ENCODE data around the gene MAML3.

The MAML3 gene

DNA sequence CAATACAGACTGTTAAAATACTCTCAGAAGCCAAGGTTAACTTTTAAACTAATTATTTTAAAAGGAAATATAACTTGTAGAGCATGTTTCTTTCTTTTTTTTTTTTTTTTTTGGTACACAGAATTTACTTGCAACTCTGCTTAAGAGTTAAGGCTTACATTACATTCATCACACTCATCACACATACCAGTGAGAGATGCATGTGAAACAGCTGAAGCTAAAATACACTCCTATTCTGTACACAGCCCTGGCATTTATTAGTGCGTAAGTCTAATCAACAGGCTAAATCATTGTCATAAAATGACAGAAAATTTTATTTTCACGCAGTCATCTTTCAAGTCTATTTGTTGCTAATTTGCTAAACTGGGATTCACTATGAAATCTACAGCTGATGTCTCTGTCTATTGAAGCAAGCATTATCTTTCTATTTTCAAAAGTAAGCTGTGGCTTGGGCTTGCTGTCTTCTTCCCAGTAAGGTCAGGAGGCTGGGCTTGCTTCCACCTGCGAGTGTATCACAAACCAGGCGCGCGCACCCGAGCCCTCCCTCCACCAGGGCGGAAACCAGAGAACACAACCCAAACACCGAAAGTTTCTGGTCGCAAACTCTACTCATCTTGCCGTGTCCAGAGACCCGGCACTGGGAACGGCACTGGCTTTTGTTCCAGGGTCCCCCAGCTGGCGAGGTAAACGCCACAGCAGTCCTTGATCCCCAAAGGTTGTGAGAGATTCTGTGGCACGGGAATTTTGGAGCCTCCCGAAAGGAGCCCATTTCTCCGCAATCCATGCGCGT lies 3.9 kb downstream of the MAML3 start:
- H3K9me3 ChIP-seq (ENCODE audit: control insufficient read depth in 2 of 2, low read length in 2 of 2) = no peaks in the 10 kb centered on the region
- no peaks in the 10 kb centered on the region for H3K36me3 ChIP-seq (ENCODE audit: control insufficient read depth in 2 of 2, insufficient read depth in 2 of 2, low read length in 2 of 2)
- H3K4me1 ChIP-seq (ENCODE audit: control insufficient read depth in 2 of 2, insufficient read depth in 2 of 2, low read length in 2 of 2) = peaks cover 3 to 16% of the 10 kb centered on the region in 2 donors
- peak overlapping the region; percentile 74 to 96 for H3K9ac ChIP-seq (ENCODE audit: low read depth in 1 of 2, low read length in 2 of 2)
- H3K4me3 ChIP-seq (ENCODE audit: low read length in 2 of 2) = peak overlapping the region; percentile 89 to 90
- no peaks in the 10 kb centered on the region for H3K27me3 ChIP-seq (ENCODE audit: control insufficient read depth in 2 of 2, insufficient read depth in 2 of 2, low read length in 2 of 2)
- H3K27ac ChIP-seq (ENCODE audit: low read depth in 2 of 2, low read length in 2 of 2) = peak overlapping the region; percentile 91 to 97

- no peaks in the 10 kb centered on the region for H3K27me3 ChIP-seq (ENCODE audit: control insufficient read depth in 2 of 2, insufficient read depth in 2 of 2, low read length in 2 of 2)
- H3K4me3 ChIP-seq (ENCODE audit: low read length in 2 of 2) = no peak overlapping the region
Observed at GRCh38 chr4:140144050-140144449, 9.9 kb downstream of the MAML3 start.

GRCh38 chr4:140141210-140141835 lies 12.7 kb downstream of the MAML3 start:
- Histone ChIP-seq H3K27me3 (ENCODE audit: control insufficient read depth in 2 of 2, insufficient read depth in 2 of 2, low read length in 2 of 2) (no peaks in the 10 kb centered on the region), H3K9me3 (ENCODE audit: control insufficient read depth in 2 of 2, low read length in 2 of 2) (no peaks in the 10 kb centered on the region), H3K36me3 (ENCODE audit: control insufficient read depth in 2 of 2, insufficient read depth in 2 of 2, low read length in 2 of 2) (no peaks in the 10 kb centered on the region), H3K4me1 (ENCODE audit: control insufficient read depth in 2 of 2, insufficient read depth in 2 of 2, low read length in 2 of 2) (peaks cover 0 to 12% of the 10 kb centered on the region in 2 donors), H3K27ac (ENCODE audit: low read depth in 2 of 2, low read length in 2 of 2) (peak overlapping the region; percentile 43 to 49), H3K9ac (ENCODE audit: low read depth in 1 of 2, low read length in 2 of 2) (no peak overlapping the region), H3K4me3 (ENCODE audit: low read length in 2 of 2) (peak overlapping the region; percentile 13 to 15)

More at GRCh38 chr4:140144050-140144449, 9.9 kb downstream of the MAML3 start:
- H3K9ac ChIP-seq (ENCODE audit: low read depth in 1 of 2, low read length in 2 of 2) = no peak overlapping the region
- no peaks in the 10 kb centered on the region for H3K9me3 ChIP-seq (ENCODE audit: control insufficient read depth in 2 of 2, low read length in 2 of 2)
- no peak overlapping the region for H3K27ac ChIP-seq (ENCODE audit: low read depth in 2 of 2, low read length in 2 of 2)
- H3K4me1 ChIP-seq (ENCODE audit: control insufficient read depth in 2 of 2, insufficient read depth in 2 of 2, low read length in 2 of 2) = peaks cover 0 to 7% of the 10 kb centered on the region in 2 donors
- no peaks in the 10 kb centered on the region for H3K36me3 ChIP-seq (ENCODE audit: control insufficient read depth in 2 of 2, insufficient read depth in 2 of 2, low read length in 2 of 2)

DNA sequence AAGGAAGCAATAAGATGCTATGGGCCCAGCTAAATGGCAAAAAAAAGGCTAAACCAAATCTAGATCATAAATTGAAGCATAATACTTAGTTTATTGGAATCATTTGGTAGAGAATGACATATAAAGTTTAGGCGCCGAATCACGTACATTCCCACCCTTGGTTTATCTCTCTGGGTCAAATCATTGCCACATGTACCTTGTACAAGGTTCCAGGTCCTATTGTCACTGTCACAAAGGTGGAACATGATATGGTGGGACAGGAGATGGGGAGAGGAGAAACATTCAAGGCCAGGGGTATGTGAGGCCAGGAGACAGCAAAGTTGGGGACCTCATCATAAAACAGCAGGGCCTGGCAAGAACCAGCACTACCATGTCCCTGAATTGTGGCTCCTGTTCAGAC lies 13.4 kb downstream of the MAML3 start:
- Histone ChIP-seq H3K36me3 (ENCODE audit: control insufficient read depth in 2 of 2, insufficient read depth in 2 of 2, low read length in 2 of 2) (no peaks in the 10 kb centered on the region), H3K9me3 (ENCODE audit: control insufficient read depth in 2 of 2, low read length in 2 of 2) (no peaks in the 10 kb centered on the region), H3K4me1 (ENCODE audit: control insufficient read depth in 2 of 2, insufficient read depth in 2 of 2, low read length in 2 of 2) (peaks cover 0 to 12% of the 10 kb centered on the region in 2 donors), H3K27ac (ENCODE audit: low read depth in 2 of 2, low read length in 2 of 2) (peak overlapping the region; percentile 43 to 49), H3K9ac (ENCODE audit: low read depth in 1 of 2, low read length in 2 of 2) (no peak overlapping the region), H3K4me3 (ENCODE audit: low read length in 2 of 2) (peak overlapping the region in 1 of 2 donors; percentile 15), H3K27me3 (ENCODE audit: control insufficient read depth in 2 of 2, insufficient read depth in 2 of 2, low read length in 2 of 2) (no peaks in the 10 kb centered on the region)

DNA sequence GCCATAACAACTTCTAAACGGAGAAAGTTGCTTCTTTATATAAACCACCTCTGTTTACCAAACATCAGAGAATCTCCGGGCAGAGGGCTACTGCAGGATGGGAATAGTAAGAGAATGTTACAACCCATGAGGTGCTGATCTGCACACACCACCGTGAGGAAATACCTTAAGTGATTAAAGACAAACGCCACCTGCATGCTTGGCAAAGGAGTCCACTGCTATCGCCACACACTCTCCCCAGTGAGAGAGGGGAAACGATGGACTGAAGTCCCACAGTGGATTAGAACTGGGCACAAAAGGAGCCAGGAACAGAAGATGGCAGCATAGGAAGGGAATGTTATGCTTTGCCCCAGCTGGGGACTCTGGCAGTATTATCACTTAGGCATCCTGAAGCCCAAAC lies 15.6 kb downstream of the MAML3 start:
- no peak overlapping the region for H3K4me3 ChIP-seq (ENCODE audit: low read length in 2 of 2)
- H3K9me3 ChIP-seq (ENCODE audit: control insufficient read depth in 2 of 2, low read length in 2 of 2) = no peaks in the 10 kb centered on the region
- no peak overlapping the region for H3K9ac ChIP-seq (ENCODE audit: low read depth in 1 of 2, low read length in 2 of 2)
- H3K27ac ChIP-seq (ENCODE audit: low read depth in 2 of 2, low read length in 2 of 2) = no peak overlapping the region
- no peaks in the 10 kb centered on the region for H3K27me3 ChIP-seq (ENCODE audit: control insufficient read depth in 2 of 2, insufficient read depth in 2 of 2, low read length in 2 of 2)
- no peaks in the 10 kb centered on the region for H3K36me3 ChIP-seq (ENCODE audit: control insufficient read depth in 2 of 2, insufficient read depth in 2 of 2, low read length in 2 of 2)
- H3K4me1 ChIP-seq (ENCODE audit: control insufficient read depth in 2 of 2, insufficient read depth in 2 of 2, low read length in 2 of 2) = peaks cover 7 to 12% of the 10 kb centered on the region in 2 donors

GRCh38 chr4:140137671-140138070 lies 16.3 kb downstream of the MAML3 start:
- H3K4me1 ChIP-seq (ENCODE audit: control insufficient read depth in 2 of 2, insufficient read depth in 2 of 2, low read length in 2 of 2) = peaks cover 7 to 12% of the 10 kb centered on the region in 2 donors
- H3K4me3 ChIP-seq (ENCODE audit: low read length in 2 of 2) = no peak overlapping the region
- no peak overlapping the region for H3K27ac ChIP-seq (ENCODE audit: low read depth in 2 of 2, low read length in 2 of 2)
- H3K36me3 ChIP-seq (ENCODE audit: control insufficient read depth in 2 of 2, insufficient read depth in 2 of 2, low read length in 2 of 2) = no peaks in the 10 kb centered on the region
- H3K27me3 ChIP-seq (ENCODE audit: control insufficient read depth in 2 of 2, insufficient read depth in 2 of 2, low read length in 2 of 2) = no peaks in the 10 kb centered on the region
- no peak overlapping the region for H3K9ac ChIP-seq (ENCODE audit: low read depth in 1 of 2, low read length in 2 of 2)
- no peaks in the 10 kb centered on the region for H3K9me3 ChIP-seq (ENCODE audit: control insufficient read depth in 2 of 2, low read length in 2 of 2)

GRCh38 chr4:140136509-140136908 lies 17.5 kb downstream of the MAML3 start:
- H3K27me3 ChIP-seq (ENCODE audit: control insufficient read depth in 2 of 2, insufficient read depth in 2 of 2, low read length in 2 of 2) = no peaks in the 10 kb centered on the region
- H3K27ac ChIP-seq (ENCODE audit: low read depth in 2 of 2, low read length in 2 of 2) = no peak overlapping the region
- no peaks in the 10 kb centered on the region for H3K9me3 ChIP-seq (ENCODE audit: control insufficient read depth in 2 of 2, low read length in 2 of 2)
- H3K4me3 ChIP-seq (ENCODE audit: low read length in 2 of 2) = no peak overlapping the region
- H3K36me3 ChIP-seq (ENCODE audit: control insufficient read depth in 2 of 2, insufficient read depth in 2 of 2, low read length in 2 of 2) = no peaks in the 10 kb centered on the region
- peaks cover 7 to 12% of the 10 kb centered on the region in 2 donors for H3K4me1 ChIP-seq (ENCODE audit: control insufficient read depth in 2 of 2, insufficient read depth in 2 of 2, low read length in 2 of 2)
- H3K9ac ChIP-seq (ENCODE audit: low read depth in 1 of 2, low read length in 2 of 2) = no peak overlapping the region

DNA sequence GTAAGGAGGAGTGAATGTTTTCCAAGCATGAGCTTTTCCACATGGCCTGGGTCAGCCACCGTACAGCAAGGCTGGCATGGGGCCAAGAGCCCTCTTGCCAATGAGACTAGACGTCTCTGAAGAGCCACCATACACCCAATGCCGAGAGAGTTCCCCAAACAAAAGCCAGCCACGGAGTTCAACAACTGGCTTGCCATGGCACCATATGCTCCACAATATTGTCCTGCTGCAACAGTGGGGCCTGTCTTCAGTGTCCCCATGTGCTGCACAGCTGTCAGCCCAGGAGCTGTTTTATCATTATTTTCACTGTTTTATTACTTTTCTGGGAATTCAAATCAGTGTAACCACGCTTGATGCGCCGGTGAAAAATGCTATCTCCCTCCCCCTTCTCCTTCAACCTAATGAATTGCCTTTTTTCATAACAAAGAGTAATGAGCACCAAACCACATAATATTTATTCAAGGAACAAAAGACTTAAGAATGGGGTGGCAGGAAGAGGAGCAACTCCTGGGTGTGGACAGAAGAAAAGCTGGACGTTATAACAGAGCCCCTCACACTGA lies 18.4 kb downstream of the MAML3 start:
- Histone ChIP-seq H3K9ac (ENCODE audit: low read depth in 1 of 2, low read length in 2 of 2) (no peak overlapping the region), H3K4me1 (ENCODE audit: control insufficient read depth in 2 of 2, insufficient read depth in 2 of 2, low read length in 2 of 2) (peaks cover 7 to 10% of the 10 kb centered on the region in 2 donors), H3K27ac (ENCODE audit: low read depth in 2 of 2, low read length in 2 of 2) (no peak overlapping the region), H3K9me3 (ENCODE audit: control insufficient read depth in 2 of 2, low read length in 2 of 2) (no peaks in the 10 kb centered on the region), H3K27me3 (ENCODE audit: control insufficient read depth in 2 of 2, insufficient read depth in 2 of 2, low read length in 2 of 2) (no peaks in the 10 kb centered on the region), H3K36me3 (ENCODE audit: control insufficient read depth in 2 of 2, insufficient read depth in 2 of 2, low read length in 2 of 2) (no peaks in the 10 kb centered on the region), H3K4me3 (ENCODE audit: low read length in 2 of 2) (no peak overlapping the region)

DNA sequence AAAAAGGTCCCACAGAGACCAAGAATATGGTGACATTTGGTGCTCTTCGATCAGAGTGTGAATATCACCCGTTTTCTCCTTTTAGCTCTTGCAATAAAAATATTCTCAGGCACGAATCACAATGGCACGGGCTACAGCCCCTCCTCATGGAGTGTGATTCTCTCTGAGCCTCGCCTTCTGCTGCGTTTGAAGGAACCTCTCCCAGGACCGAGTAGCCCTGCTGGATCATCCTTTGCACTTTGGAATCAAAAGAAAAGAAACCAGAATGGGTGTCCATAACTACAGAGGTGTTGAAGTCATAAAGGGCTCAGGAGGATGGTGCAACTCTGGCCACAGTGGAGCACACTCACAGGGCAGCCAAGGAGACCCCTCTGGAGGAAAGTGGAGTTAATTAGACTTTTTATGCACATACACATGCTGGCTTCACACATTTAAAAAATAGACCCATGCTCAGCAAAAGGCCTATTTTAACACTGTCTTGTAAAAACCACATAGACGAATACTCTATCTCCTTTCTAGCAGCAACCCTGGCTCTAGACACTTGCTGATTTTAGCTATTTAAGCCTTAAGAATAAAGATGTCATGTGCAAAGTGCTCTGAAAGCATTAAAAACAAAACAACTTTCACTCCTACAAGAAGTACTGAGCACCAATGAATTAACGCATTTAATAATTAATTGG lies 19.1 kb downstream of the MAML3 start:
- Histone ChIP-seq H3K27ac (ENCODE audit: low read depth in 2 of 2, low read length in 2 of 2) (no peak overlapping the region), H3K4me1 (ENCODE audit: control insufficient read depth in 2 of 2, insufficient read depth in 2 of 2, low read length in 2 of 2) (peaks cover 6 to 7% of the 10 kb centered on the region in 2 donors), H3K9me3 (ENCODE audit: control insufficient read depth in 2 of 2, low read length in 2 of 2) (no peaks in the 10 kb centered on the region), H3K4me3 (ENCODE audit: low read length in 2 of 2) (no peak overlapping the region), H3K36me3 (ENCODE audit: control insufficient read depth in 2 of 2, insufficient read depth in 2 of 2, low read length in 2 of 2) (no peaks in the 10 kb centered on the region), H3K27me3 (ENCODE audit: control insufficient read depth in 2 of 2, insufficient read depth in 2 of 2, low read length in 2 of 2) (no peaks in the 10 kb centered on the region), H3K9ac (ENCODE audit: low read depth in 1 of 2, low read length in 2 of 2) (no peak overlapping the region)

- no peaks in the 10 kb centered on the region for H3K36me3 ChIP-seq (ENCODE audit: control insufficient read depth in 2 of 2, insufficient read depth in 2 of 2, low read length in 2 of 2)
- no peaks in the 10 kb centered on the region for H3K27me3 ChIP-seq (ENCODE audit: control insufficient read depth in 2 of 2, insufficient read depth in 2 of 2, low read length in 2 of 2)
- H3K4me3 ChIP-seq (ENCODE audit: low read length in 2 of 2) = no peak overlapping the region
- no peaks in the 10 kb centered on the region for H3K9me3 ChIP-seq (ENCODE audit: control insufficient read depth in 2 of 2, low read length in 2 of 2)
- H3K9ac ChIP-seq (ENCODE audit: low read depth in 1 of 2, low read length in 2 of 2) = no peak overlapping the region
- H3K27ac ChIP-seq (ENCODE audit: low read depth in 2 of 2, low read length in 2 of 2) = no peak overlapping the region
- peaks cover 6 to 7% of the 10 kb centered on the region in 2 donors for H3K4me1 ChIP-seq (ENCODE audit: control insufficient read depth in 2 of 2, insufficient read depth in 2 of 2, low read length in 2 of 2)
Observed at GRCh38 chr4:140133576-140133975, 20.4 kb downstream of the MAML3 start.
